OCI-LY3 (cell line): ENCODE data around the gene SERHL2.
A peak's percentile ranks its signal among the peaks of the same experiment; 100 is the strongest.
"Not testable (repeated sequence)": the region's sequence is repeated elsewhere in the genome, so short reads cannot be mapped to it uniquely, and the experiment has no call there.

Experiments used
- H2AFZ ChIP-seq: fragments of 200-600, 300-600 bp; shearing (Covaris generic); 2 replicates; pipeline ENCODE4 v1.6.0; 2014; ENCODE audit warnings: antibody characterized with exemption, low read depth, low read length
- H3K27ac ChIP-seq: fragments of 200-600, 300-600 bp; sonication (generic); 2 replicates; pipeline ENCODE4 v1.5.1; 2014; ENCODE audit warnings: mild to moderate bottlenecking, low read length, moderate library complexity, mixed read lengths
- H3K27me3 ChIP-seq: fragments of 200-600, 300-600 bp; sonication (generic); 2 replicates; pipeline ENCODE4 v1.6.1; 2014; ENCODE audit warnings: low read depth, low read length, mixed read lengths
- H3K36me3 ChIP-seq: fragments of 200-600, 300-600 bp; sonication (generic); replicated peaks from 2 replicates; pipeline ENCODE3; 2014; ENCODE audit warnings: low read depth, low read length, mixed read lengths
- H3K4me1 ChIP-seq: fragments of 300-600, 200-600 bp; sonication (generic); 2 replicates; pipeline ENCODE4 v1.6.1; 2014; ENCODE audit warnings: low read length, mixed read lengths
- H3K4me2 ChIP-seq: fragments of 200-600, 300-600 bp; sonication (generic); 2 replicates; pipeline ENCODE4 v1.6.1; 2014; ENCODE audit warnings: low read length, mixed read lengths
- H3K4me3 ChIP-seq: fragments of 300-600, 200-600 bp; sonication (generic); 2 replicates; pipeline ENCODE4 v1.5.1; 2014; ENCODE audit warnings: antibody characterized with exemption, mild to moderate bottlenecking, low read length, moderate library complexity
- H3K79me2 ChIP-seq: fragments of 300-600, 200-600 bp; shearing (Covaris generic); 2 replicates; pipeline ENCODE4 v1.6.1; 2014; ENCODE audit warnings: mild to moderate bottlenecking, low read length, mixed read lengths
- H3K9ac ChIP-seq: fragments of 300-600, 200-600 bp; shearing (Covaris generic); 2 replicates; pipeline ENCODE4 v1.6.0; 2014; ENCODE audit warnings: mild to moderate bottlenecking, low read length, moderate library complexity
- H3K9me3 ChIP-seq: fragments of 200-600, 300-600 bp; shearing (Covaris generic); 2 replicates; pipeline ENCODE4 v1.6.1; 2014; ENCODE audit warnings: low read length, mixed read lengths; ENCODE audit not compliant: insufficient read depth
- H4K20me1 ChIP-seq: fragments of 200-600, 300-600 bp; sonication (generic); 2 replicates; pipeline ENCODE4 v1.6.1; 2016; ENCODE audit warnings: low read length, mixed read lengths; ENCODE audit not compliant: insufficient read depth
- EZH2phosphoT487 ChIP-seq: fragments of 200-600 bp; shearing (Covaris generic); IDR thresholded peaks from 2 replicates; pipeline ENCODE4 v1.6.1; 2018; ENCODE audit warnings: antibody characterized with exemption, mixed run types, low read depth
- TF ChIP-seq, protein P1 (sequence below): fragments of 200-600, 300-600 bp; sonication (generic); IDR thresholded peaks from 2 replicates; pipeline ENCODE4 v1.5.1; 2014; ENCODE audit warnings: antibody characterized with exemption, low read length, low read depth

SERHL2 gene

GRCh38 chr22:42531401-42532084 is 22.2 kb upstream of the SERHL2 start:
- H3K36me3 ChIP-seq, H3K9ac ChIP-seq, H3K27me3 ChIP-seq, H3K4me3 ChIP-seq, H4K20me1 ChIP-seq, H3K27ac ChIP-seq, H3K79me2 ChIP-seq, H3K9me3 ChIP-seq, H3K4me2 ChIP-seq, H2AFZ ChIP-seq: not testable (repeated sequence)
- peaks cover 15% of the 10 kb centered on the region for H3K4me1 ChIP-seq

DNA sequence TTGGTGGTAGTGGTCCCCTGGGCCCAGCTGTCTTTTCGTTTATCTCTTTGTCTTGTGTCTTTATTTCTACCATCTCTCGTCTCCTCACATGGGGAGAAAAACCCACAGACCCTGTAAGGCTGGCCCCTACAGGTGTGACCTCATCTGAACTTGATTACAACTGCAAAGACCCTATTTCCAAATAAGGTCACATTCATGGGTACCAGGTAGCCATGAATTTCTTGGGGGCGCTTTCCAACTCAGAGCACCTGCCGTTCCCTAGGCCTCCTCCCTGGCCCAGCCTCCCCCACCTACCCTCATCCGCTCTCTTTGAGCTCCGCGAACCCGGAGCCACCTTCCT is 20.1 kb upstream of the SERHL2 start:
- H3K9me3 ChIP-seq: no peaks in the 10 kb centered on the region
- no peaks in the 10 kb centered on the region for H3K79me2 ChIP-seq
- H3K36me3 ChIP-seq: no peaks in the 10 kb centered on the region
- H3K4me3 ChIP-seq: peak overlapping the region; percentile 67
- peaks cover 3% of the 10 kb centered on the region; the same call in 1 of the 2 replicates for H3K27me3 ChIP-seq
- peak overlapping the region; percentile 49 for H3K9ac ChIP-seq
- H4K20me1 ChIP-seq: no peaks in the 10 kb centered on the region
- peaks cover 34% of the 10 kb centered on the region for H3K4me1 ChIP-seq
- no peak for TF ChIP-seq EZH2phosphoT487
- TF ChIP-seq, protein P1, sequence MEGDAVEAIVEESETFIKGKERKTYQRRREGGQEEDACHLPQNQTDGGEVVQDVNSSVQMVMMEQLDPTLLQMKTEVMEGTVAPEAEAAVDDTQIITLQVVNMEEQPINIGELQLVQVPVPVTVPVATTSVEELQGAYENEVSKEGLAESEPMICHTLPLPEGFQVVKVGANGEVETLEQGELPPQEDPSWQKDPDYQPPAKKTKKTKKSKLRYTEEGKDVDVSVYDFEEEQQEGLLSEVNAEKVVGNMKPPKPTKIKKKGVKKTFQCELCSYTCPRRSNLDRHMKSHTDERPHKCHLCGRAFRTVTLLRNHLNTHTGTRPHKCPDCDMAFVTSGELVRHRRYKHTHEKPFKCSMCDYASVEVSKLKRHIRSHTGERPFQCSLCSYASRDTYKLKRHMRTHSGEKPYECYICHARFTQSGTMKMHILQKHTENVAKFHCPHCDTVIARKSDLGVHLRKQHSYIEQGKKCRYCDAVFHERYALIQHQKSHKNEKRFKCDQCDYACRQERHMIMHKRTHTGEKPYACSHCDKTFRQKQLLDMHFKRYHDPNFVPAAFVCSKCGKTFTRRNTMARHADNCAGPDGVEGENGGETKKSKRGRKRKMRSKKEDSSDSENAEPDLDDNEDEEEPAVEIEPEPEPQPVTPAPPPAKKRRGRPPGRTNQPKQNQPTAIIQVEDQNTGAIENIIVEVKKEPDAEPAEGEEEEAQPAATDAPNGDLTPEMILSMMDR: no peak
- H2AFZ ChIP-seq: peak overlapping the region; percentile 62
- peak overlapping the region; percentile 32 for H3K27ac ChIP-seq
- peak overlapping the region; percentile 90 for H3K4me2 ChIP-seq

GRCh38 chr22:42535082-42535731 is 18.5 kb upstream of the SERHL2 start:
- not testable (repeated sequence) for H3K27ac ChIP-seq, H4K20me1 ChIP-seq, H3K27me3 ChIP-seq, H3K36me3 ChIP-seq, H3K79me2 ChIP-seq, H3K9me3 ChIP-seq, H3K4me2 ChIP-seq, H3K9ac ChIP-seq, H2AFZ ChIP-seq, H3K4me3 ChIP-seq
- H3K4me1 ChIP-seq: peaks cover 45% of the 10 kb centered on the region

- Histone ChIP-seq H3K79me2 (no peaks in the 10 kb centered on the region), H3K27me3 (no peaks in the 10 kb centered on the region), H3K36me3 (no peaks in the 10 kb centered on the region), H3K4me2 (no peak overlapping the region), H2AFZ (no peak overlapping the region), H3K9me3 (no peaks in the 10 kb centered on the region), H3K4me3 (no peak overlapping the region), H4K20me1 (no peaks in the 10 kb centered on the region), H3K4me1 (peaks cover 45% of the 10 kb centered on the region), H3K27ac (no peak overlapping the region), H3K9ac (no peak overlapping the region)
- TF ChIP-seq, protein P1: no peak
- no peak for TF ChIP-seq EZH2phosphoT487
Measured at GRCh38 chr22:42536166-42536565, 17.6 kb upstream of the SERHL2 start.

DNA sequence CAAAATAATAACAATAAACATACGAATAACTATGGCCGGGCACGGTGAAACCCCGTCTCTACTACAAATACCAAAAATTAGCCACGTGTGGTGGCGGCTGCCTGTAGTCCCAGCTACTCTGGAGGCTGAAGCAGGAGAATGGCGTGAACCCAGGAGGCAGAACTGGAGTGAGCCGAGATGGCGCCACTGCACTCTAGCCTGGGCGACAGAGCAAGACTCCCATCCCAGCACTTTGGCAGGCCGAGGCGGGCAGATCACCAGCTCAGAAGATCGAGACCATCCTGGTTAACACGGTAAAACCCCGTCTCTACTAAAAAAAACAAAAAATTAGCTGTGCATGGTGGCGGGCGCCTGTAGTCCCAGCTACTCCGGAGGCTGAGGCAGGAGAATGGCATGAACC is 17.1 kb upstream of the SERHL2 start:
- H3K36me3 ChIP-seq, H3K79me2 ChIP-seq, H3K9ac ChIP-seq, H3K9me3 ChIP-seq, H2AFZ ChIP-seq, H4K20me1 ChIP-seq, H3K27me3 ChIP-seq: not testable (repeated sequence)
- H3K4me2 ChIP-seq: peak overlapping the region; percentile 53
- peak overlapping the region; percentile 49 for H3K4me3 ChIP-seq
- 0 out of 2 replicates have a peak overlapping the region, but pooled peaks have one; percentile 18 for H3K27ac ChIP-seq
- H3K4me1 ChIP-seq: peaks cover 45% of the 10 kb centered on the region

DNA sequence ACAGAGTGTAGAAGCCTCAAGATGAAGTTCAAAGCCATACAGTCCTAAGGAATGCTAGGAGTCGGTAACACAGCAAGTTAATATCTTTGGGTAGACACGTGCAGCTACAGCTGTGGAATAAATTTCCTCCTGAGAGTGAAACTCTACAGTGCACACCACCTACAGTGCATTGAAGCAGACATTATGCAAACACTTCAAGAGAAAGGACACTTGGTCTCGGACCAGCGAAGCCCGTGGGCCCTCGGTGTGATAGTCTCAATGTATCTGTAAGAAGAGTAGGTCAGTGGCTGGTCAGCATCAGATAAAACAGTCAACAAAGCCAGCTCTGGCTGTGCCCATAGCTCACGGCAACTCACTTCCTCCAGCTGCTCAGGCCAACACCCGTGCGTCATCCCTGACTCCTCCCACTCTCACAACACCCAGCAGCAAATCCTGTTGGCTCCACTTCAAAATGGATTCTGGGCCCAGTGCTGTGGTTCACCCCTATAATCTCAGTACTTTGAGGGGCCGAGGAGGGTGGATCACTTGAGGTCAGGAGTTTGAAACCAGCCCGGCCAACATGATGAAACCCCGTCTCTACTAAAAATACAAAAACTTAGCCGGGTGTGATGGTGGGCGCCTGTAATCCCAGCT is 16.4 kb upstream of the SERHL2 start:
- not testable (repeated sequence) for H3K9me3 ChIP-seq, H3K79me2 ChIP-seq, H3K27me3 ChIP-seq, H3K36me3 ChIP-seq, H4K20me1 ChIP-seq
- Histone ChIP-seq H3K27ac (peak overlapping the region; percentile 50; the same call in 1 of the 2 replicates), H3K9ac (peak overlapping the region; percentile 51), H3K4me2 (peak overlapping the region; percentile 53), H3K4me3 (peak overlapping the region; percentile 49), H3K4me1 (peaks cover 45% of the 10 kb centered on the region), H2AFZ (0 out of 2 replicates have a peak overlapping the region, but pooled peaks have one; percentile 29)

GRCh38 chr22:42539236-42539771 is 14.5 kb upstream of the SERHL2 start:
- peak overlapping the region; percentile 16; the same call in 1 of the 2 replicates for H3K4me3 ChIP-seq

More at GRCh38 chr22:42539236-42539771, 14.5 kb upstream of the SERHL2 start:
- H3K27me3 ChIP-seq, H4K20me1 ChIP-seq, H3K79me2 ChIP-seq, H3K9ac ChIP-seq, H3K36me3 ChIP-seq, H3K9me3 ChIP-seq, H2AFZ ChIP-seq: not testable (repeated sequence)
- Histone ChIP-seq H3K4me2 (peak overlapping the region; percentile 39), H3K4me1 (peaks cover 35% of the 10 kb centered on the region), H3K27ac (peak overlapping the region; percentile 23; the same call in 1 of the 2 replicates)
